Measurements from ENCODE around the gene SH2D4B.
A peak's percentile ranks its signal among the peaks of the same experiment; 100 is the strongest.
"Not testable (repeated sequence)": the region's sequence is repeated elsewhere in the genome, so short reads cannot be mapped to it uniquely, and the experiment has no call there.

The SH2D4B gene

DNA sequence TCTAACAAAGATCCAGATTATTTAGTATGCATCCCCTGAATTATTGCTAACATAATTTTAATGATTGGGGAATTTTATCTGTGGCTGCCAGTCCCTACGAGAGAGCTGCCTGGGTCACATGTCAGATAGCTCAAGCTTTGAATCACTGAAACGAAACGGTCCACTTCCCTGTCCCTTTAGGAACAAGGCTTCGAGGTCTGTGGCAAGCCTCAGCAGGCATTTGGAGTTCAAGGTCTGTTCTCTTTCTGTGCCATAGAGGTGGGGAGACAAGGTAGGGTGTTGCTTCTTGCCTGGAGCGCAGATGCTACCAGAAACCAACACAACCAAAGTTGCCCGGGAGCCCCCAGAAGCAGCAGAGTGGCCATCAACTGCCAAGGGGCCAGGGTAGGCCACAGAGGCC is 13.9 kb upstream of the SH2D4B start:
- DNase-seq (ENCODE audit: low read depth in 4 of 4, low spot score in 1 of 4), result no peak

DNA sequence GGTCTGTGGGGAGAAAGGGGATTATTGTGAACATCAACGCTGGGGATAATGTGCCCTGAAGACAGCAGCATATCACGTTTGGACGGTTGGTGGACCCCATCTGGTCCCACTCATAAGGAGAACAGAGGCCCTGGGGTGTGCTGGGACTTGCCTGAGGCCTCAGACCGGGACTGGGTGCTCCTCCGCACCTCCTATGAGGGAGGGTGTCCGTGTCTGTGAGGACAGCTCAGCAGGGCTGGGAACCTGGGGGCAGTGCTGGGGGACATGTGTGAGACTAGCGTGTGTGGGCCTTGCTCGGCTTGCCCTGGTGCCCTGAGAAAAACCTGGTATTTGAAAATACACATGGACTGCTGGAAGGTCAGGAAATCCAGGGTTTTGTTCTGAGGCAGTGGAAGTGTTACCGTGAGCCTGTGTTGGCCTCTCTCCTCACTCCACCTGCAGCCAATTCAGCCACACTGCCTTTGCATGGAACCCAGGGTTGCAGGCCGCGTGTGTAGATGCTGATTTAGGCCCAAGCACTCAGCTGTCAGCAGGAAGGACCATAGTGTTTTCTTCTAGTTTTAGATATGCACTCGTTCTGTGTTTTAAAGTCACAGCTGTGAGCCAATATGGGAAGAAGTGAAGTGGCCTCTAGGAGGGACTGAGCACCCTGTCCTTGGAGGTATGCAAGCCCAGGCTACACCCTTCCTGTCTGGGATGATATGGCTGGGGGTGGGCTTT is 13.4 kb upstream of the SH2D4B start:
- DNase-seq (ENCODE audit: low read depth in 4 of 4, low spot score in 1 of 4), result no peak

DNA sequence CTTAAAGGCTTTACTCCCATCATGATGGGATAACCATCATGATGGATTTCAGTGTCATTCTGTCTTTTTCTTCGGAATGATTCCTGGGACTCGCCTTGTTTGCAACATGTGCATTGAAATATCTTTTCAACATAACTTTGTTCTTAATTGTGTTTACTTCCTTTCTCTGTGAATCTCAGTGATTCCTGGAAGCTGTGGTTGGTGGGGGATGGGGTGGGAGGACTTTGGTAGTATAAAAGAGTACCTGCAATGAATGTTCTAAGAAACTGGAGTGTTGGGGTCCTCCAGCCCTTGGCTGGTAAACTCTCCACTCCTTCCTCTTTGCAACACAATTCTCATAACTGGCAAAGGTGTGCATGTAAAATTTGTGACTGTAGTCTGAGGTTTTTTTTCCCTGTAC is 11.5 kb upstream of the SH2D4B start:
- DNase-seq (ENCODE audit: low read depth in 4 of 4, low spot score in 1 of 4), result no peak

DNA sequence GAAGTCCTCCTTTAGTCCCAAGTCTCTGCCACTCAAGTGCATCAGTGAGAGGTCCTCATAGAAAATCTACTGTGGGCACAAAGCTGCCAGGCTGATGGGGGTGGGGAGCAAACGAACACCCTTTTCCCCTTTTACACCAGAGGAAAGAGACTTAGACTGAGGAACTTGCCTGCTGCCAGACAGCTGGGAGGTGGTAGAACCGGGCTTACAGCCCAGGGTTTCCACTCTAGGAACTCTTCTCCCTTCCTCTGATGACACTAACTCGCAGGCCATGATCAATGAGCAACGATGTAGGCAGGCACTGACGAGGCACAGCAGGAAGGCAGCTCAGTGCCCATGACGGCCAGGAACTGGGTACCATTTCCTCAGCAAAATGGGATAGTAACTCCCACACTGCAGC is 11.0 kb upstream of the SH2D4B start:
- DNase-seq (ENCODE audit: low read depth in 4 of 4, low spot score in 1 of 4), result no peak

DNA sequence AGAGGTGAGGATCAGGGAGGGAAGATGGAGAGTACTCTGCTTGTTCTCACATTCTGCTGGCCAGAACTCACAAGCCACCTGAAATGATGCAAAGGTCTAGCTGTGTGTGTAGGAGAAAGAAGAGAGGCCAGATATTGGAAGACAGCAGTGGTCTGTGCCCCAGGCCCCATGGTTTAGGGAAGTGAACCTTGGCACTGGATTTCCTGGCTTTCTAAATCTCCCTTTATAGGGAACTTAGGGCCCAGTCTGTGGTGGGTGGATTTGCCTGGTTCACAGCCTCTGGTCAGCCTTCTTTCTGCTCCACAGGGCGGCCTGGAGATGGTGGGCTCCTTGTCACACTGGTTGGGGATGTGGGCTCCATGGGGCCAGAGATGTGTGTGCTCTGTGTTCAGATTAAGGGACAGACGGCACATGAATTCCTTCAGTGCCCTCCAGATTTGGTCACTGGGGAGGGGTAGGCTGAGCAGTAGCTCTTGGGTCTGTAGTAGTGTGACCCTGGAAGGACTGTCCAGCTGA is 9.5 kb upstream of the SH2D4B start:
- no peak for DNase-seq (ENCODE audit: low read depth in 4 of 4, low spot score in 1 of 4)

DNA sequence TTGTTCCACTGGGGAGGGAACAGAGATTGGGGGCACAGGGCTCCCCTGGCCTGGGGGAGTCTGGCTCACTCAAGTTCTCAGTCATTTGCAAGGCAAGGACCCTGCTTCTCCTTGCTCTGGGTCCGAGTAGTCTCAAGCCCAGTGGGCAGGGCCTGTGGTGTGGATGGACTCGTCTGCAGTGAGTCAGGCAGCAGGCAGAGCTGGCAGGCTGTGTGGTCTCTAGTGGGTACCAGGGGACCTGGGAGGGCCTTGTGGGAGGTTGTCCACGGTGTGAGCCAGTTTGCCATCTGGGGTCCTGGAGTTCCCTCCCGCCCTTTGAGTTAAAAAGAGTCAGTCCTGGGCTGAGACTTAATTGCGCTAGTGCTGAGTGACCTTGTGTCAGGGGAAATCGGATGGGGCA is 8.8 kb upstream of the SH2D4B start:
- DNase-seq (ENCODE audit: low read depth in 4 of 4, low spot score in 1 of 4), result no peak

DNA sequence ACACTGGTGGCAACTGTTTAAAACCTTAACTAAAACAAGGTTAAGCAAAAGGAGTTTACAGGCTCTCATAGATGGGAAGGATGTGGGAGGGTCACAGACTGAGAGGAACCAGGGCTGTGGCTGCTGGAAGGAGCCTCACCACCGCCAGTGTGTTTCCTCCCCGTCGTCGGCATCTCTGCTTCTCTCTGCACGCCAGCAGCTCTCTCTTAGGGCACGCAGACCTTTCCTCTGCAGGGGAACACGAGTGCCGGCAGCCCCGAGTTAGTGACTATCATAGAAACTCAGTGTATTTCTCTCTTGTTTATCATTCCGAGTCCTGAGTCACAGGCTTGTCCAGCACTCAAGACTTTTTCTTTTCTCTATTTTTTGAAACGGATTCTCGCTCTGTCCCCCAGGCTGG is 8.1 kb upstream of the SH2D4B start:
- no peak for DNase-seq (ENCODE audit: low read depth in 4 of 4, low spot score in 1 of 4)

DNA sequence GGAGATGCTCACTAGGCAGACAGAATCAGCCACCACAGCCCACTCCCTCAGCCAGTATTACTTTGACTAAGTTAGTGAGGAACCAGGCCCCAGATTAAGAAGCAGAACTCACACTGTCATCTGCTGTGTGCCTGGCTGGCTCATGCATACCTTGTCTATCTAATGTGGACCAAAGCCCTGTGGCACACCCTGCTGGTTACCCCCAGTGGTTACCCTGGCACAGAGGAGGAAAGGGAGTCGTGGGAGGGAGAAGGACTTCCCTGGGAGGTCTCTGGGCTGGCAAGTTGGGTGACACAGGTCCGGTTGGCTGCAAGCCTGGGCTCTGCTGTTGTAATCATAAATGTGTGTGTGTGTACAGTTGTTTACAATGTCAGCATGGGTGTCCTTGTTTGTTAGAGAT is 7.5 kb upstream of the SH2D4B start:
- peak in 1 of 4 experiments; percentile 25 for DNase-seq (ENCODE audit: low read depth in 4 of 4, low spot score in 1 of 4)

DNA sequence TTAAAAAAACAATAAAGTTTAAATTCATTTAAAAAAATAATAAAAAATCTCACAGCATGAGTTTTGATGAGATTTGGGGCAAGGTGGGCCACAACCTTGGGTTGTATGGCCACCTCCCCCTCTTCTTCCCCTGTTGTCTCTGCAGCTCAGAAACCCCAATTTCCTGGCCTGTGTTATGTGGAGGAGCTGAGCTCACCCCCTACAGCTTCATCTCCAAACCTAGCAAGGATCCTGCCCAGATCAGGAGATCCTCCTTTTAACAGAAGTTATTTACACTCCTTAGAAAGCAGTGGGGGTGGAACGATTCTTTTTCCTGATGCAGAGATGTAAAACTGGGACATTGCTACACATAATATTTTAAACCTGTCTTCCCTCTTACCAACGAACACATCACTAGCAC is 6.9 kb upstream of the SH2D4B start:
- no peak for DNase-seq (ENCODE audit: low read depth in 4 of 4, low spot score in 1 of 4)

DNA sequence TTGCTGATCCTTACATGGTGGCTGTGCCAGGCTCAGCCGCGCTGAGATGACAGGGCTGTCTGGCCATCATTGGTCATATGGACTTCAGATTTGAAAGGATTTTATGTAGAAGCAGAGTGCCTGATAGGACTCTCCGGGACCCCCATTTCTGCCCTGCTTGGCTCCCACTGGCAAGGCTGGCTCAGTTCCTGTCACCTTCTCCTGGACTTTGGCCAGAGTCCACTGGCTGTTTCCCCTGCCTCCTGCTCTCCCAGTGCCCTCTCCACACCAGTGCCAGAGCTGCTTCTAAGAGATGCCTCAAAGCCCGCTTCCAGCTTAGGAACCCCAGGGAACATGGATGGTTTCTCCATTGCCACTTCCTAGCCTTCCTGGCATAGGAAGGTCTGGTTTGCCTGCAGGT is 5.1 kb upstream of the SH2D4B start:
- DNase-seq (ENCODE audit: low read depth in 4 of 4, low spot score in 1 of 4), result no peak

DNA sequence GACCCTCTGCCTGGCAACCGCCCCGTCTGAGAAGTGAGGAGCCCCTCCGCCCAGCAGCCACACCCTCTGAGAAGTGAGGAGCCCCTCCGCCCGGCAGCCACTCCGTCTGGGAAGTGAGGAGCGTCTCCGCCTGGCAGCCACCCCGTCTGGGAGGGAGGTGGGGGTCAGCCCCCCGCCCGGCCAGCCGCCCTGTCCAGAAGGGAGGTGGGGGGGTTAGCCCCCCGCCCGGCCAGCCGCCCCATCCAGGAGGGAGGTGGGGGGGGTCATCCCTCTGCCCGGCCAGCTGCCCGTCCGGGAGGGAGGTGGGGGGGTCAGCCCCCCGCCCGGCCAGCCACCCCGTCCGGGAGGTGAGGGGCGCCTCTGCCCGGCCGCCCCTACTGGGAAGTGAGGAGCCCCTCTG is 3.6 kb upstream of the SH2D4B start:
- DNase-seq (ENCODE audit: low read depth in 4 of 4, low spot score in 1 of 4), result not testable (repeated sequence)

DNA sequence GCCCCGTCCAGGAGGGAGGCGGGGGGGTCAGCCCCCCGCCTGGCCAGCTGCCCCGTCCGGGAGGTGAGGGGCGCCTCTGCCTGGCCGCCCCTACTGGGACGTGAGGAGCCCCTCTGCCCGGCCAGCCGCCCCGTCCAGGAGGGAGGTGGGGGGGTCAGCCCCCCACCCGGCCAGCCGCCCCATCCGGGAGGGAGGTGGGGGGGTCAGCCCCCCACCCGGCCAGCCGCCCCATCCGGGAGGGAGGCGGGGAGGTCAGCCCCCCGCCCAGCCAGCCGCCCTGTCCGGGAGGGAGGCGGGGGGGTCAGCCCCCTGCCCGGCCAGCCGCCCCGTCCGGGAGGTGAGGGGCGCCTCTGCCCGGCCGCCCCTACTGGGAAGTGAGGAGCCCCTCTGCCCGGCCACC is 3.1 kb upstream of the SH2D4B start:
- not testable (repeated sequence) for DNase-seq (ENCODE audit: low read depth in 4 of 4, low spot score in 1 of 4)

DNA sequence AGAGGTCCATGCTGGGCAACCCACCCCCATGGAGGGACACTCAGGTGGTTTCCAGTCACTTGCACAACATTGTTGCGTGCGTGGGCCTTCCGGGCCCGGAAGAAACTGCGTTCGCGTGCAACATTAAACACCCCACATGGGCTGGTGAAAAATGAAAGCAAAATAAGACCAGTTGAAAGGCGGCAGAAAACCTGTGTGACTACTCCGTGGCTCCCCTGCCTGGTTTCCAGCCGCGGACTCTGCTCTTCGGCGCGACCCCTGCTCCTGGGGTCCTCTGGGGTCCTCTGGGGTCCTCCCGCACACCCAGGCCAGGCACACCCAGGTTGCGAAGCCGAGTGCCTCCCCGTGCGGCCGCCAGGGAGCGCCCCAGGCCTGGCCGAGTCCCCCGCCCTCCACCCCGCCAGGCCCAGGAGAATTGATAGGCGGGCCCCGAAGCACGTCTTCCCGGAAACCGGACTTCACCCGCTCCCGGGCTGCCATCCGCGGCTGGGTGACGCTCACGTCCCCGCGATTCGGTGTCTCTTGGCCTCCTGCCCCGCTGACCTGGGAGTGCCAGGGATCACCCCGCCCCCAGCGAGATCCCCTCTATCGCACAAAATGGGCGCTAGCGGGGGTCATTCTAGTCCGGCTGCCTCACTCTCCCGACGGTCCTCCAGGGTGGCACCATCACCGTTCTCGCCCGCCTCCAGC is 1.9 kb upstream of the SH2D4B start:
- peak; percentile 21 to 71 (median 49) for DNase-seq (ENCODE audit: low read depth in 4 of 4, low spot score in 1 of 4)

DNA sequence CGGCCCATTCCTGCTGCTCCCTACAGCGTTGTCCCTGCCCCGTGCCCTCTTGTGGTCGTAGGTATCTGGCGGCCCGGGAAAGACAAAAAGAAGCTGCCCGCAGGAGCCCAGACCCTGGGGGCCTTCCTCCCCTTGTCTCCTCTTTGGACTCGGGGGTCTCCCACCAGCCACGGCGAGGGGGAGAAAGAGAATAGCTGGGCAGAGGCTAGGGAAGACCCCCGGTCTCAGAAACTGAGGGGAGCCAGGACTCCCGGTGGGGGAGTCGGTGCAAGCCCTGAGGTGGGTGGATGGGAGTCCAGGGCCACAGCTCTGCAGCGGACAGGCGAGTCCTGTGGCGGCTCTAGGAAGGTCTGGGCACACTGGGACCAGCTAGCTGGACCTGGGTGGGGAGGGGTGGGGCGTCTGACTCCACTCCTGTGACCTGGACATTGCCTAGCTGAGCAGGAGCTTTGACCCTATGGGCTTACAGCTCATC is 1.3 kb upstream of the SH2D4B start:
- DNase-seq (ENCODE audit: low read depth in 4 of 4, low spot score in 1 of 4), result no peak

DNA sequence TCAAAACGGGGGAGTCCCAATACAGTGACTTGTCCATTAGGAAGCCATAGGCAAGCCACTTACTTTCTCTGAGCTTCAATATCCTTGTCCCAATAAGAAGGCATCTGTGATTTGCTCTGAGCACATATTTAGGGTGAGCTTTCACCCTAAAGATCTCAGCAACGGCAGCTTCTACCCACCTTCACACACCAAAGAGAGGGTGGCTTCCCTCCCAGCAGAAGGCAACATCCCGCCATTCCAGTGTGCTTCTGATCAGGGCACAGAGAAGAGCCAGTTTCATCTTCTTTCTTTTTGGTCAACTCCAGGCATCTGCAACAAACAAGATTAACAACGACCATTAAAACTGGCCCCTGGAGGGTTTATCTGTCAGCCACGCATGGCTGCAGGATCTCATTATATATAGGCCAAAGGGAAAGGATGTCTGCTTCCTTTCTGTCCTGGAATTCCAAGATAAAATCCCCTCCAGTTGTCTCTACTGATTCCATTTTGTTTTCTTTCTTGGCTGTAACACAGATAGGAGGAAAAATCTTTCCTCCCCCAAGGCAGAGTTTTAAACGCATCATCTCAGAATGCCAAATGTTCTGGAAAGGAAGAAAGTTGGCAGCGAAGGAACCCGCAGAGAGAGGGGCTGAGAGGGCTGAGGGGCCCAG is 491 bp upstream of the SH2D4B start:
- no peak for DNase-seq (ENCODE audit: low read depth in 4 of 4, low spot score in 1 of 4)

DNA sequence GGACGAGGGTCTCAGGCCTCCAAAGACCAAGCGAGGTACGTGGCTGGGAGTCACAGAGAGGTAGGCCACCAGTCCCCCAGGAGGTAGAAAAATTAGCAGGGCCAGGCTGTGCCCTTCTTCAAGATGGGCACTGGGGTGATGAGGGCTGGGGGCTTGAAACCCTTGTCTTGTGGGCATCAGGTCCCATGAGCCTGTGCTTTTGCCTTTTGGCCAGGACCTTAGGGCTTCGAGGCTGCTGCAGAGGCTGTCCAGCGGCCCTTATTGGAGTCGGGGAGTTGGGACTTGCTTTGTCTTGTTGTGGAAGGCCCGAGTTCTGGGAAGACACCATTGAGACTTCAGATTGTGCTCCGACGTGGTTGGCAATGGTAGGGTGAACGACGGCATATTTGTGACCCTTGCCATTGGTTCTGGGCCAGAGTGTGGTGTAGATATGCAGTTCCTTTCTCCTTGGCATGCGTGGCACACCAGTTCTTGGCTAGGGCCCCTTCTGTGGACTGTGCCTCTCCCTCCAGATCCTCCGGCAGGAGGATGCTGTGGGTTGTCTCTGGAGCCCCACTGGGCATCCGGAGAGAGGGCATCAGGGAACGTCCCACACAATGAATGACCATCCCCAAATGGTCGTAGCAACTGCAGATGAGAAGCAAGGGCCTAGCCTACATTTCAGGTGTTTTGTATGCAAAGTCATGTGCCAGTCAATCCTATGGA is 931 bp downstream of the SH2D4B start:
- no peak for DNase-seq (ENCODE audit: low read depth in 4 of 4, low spot score in 1 of 4)

DNA sequence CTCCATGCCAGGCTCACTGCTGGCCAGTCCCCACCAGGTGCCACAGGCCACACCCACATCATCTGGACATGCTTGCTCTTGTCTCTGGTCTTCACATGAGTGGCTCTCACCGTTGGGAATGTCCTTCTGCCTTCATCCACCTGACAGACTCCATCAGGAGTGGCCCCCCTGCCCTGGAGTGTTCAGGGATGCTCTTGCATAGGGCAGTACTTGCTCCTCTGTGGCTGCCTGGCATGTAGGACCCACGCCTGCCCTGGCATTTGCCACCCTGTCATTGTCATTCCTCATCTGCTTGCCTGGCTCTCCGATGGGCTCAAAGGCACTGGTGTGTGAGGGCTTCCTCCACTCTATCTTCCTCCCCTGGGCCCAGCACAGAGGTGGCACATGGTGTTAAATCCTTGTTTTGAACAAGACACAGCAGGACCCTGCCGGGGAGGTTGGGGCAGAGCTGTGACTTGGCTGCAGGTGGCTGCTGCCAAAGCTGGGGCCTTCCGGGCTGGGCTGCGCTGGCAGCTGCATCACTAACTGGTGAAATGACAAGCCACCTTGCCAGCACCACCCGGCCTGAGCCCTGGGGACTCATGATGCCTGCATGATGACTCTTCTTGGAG is 1.8 kb downstream of the SH2D4B start:
- DNase-seq (ENCODE audit: low read depth in 4 of 4, low spot score in 1 of 4), result no peak

DNA sequence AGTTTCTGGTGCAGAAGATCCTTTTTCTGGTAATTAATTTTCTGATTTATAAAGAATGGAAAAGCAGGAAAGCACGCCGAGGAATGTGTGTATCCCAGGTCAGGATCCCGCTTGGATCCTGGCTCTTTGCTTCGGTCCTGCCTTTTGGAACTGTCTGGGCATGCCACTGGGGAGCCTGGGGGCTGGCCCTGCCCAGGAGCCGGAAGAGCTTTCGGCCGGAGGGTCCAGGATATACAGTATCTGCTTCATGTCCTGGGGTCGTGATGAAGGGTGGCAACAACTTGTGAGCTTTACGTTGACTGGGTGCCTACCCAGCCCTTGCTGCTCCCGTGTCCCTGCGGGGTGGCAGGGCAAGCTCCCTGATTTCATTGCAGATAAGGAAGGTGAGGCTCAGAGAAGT is 2.4 kb downstream of the SH2D4B start:
- DNase-seq (ENCODE audit: low read depth in 4 of 4, low spot score in 1 of 4), result no peak

DNA sequence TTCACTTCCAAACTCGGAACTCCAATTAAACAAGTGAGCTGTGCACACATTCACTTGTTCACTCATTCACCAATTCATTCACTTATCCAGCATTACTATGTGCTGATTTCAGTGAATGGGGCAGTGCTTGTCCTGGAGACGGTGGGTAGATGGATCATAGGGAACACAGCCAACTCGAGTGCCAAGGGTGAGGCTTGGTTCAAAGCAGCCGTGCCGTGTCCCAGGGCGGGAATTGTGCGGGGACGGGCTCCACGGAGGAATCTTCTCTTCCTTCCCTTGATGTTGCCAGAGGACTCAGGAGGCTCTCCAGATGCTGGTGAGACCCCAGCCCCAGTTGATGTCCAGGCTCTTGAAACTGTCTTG is 2.9 kb downstream of the SH2D4B start:
- DNase-seq (ENCODE audit: low read depth in 4 of 4, low spot score in 1 of 4), result no peak

DNA sequence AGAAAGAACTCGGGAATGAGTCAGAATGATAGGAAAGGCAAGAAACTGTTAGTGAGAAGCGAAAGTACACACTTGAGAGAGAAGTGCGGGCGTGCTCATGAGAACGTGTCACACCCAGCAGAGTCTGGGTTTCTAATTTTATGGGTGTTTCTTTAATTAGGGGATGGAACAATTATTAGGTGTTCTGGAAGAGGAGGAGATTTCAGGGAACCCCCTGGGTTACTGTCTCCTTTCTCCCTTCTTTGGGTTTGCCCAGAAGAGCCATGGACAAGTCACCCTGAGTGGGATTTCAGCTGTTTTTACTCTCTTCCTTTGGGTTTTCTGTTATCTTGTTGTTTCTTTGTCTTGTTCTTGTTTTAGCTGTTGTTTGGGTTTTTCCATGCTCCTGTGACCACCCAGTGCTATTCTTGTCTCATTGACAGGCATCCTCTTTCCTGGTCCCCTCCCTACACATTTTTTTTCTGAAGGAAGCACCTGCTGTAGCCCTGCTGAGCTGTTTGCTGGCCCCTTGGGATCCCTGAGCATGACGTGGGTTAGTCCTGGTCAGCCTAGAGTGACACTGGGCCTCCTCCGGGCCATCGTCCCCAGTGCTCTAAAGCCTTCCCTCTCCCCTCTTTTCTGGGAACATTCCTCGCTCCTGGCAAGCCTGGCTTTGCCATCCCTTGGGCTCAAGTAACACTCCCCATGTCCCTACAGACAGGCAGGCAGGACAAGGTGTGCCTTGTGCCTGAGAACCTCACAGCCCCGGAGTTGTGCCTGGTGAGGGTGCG is 3.5 kb downstream of the SH2D4B start:
- no peak for DNase-seq (ENCODE audit: low read depth in 4 of 4, low spot score in 1 of 4)
